Endothelial cell of umbilical vein (primary cell): ENCODE data around the gene CFLAR. TPM values are rescaled to one million over a fixed set of nuclear protein-coding genes. Genes with fewer than 3 reads are reported as not detected.

ENCODE experiments used
- BruUV-seq: library from RNA; stranded (reverse); fragments of 400-500 nt; replicated peaks from 2 replicates; lab custom pipeline; 2021; lab: Mats Ljungman, UMichigan
- CTCF ChIA-PET: fragments of 300-600, 350-600 bp; sonication (Branson Sonifier 250); formaldehyde crosslinking; loops from one replicate; lab custom pipeline; 2021; ENCODE audit warnings: antibody characterized with exemption, inconsistent platforms; lab: Charles Lee
- POLR2A ChIA-PET: fragments of 300-600, 350-600 bp; sonication (Branson Sonifier 250); formaldehyde crosslinking; loops from one replicate; lab custom pipeline; 2021; ENCODE audit warnings: antibody characterized with exemption, inconsistent platforms; lab: Charles Lee
- DNase-seq: peaks from one replicate; pipeline ENCODE4 v3.0.0-alpha.2; 2011; ENCODE audit warnings: low read depth, low spot score
- FAIRE-seq: peaks from 2 replicates; lab custom pipeline; 2011; peaks lifted over from hg19 to GRCh38; lab: Jason Lieb, UNC
- H2AFZ ChIP-seq: 2 replicates; pipeline ENCODE4 v1.6.0; 2012; ENCODE audit warnings: low read depth, low read length, control low read depth, inconsistent platforms
- H3K27ac ChIP-seq: 2 replicates; pipeline ENCODE4 v1.5.1; 2011; ENCODE audit warnings: low read depth, mild to moderate bottlenecking, control low read depth, low read length, moderate library complexity; ENCODE audit not compliant: insufficient read depth
- H3K27me3 ChIP-seq, 2 experiments: 2 replicates each; pipeline versions ENCODE4 v1.6.0 to v1.6.1; 2011; ENCODE audit warnings: low read length in 2 of 2, mixed read lengths in 1 of 2; ENCODE audit not compliant: control insufficient read depth in 2 of 2, insufficient read depth in 2 of 2
- H3K36me3 ChIP-seq, 2 experiments: 2 replicates in 1 of 2; 3 replicates in 1 of 2; pipeline ENCODE4 v1.5.1; 2011; ENCODE audit warnings: low read length in 2 of 2, mild to moderate bottlenecking in 1 of 2, moderate library complexity in 1 of 2; ENCODE audit not compliant: control insufficient read depth in 2 of 2, insufficient read depth in 2 of 2; ENCODE audit errors: extremely low read depth in 1 of 2
- H3K4me1 ChIP-seq: 3 replicates; pipeline ENCODE4 v1.5.1; 2011; ENCODE audit warnings: mild to moderate bottlenecking, low read length; ENCODE audit not compliant: control insufficient read depth, insufficient read depth; ENCODE audit errors: extremely low read depth
- H3K4me2 ChIP-seq: 2 replicates; pipeline ENCODE4 v1.6.1; 2011; ENCODE audit warnings: low read length, control low read depth, mixed read lengths; ENCODE audit not compliant: insufficient read depth
- H3K4me3 ChIP-seq, 3 experiments: fragments of 200-600 bp in 1 of 3; sonication (generic), shearing (Covaris generic) in 1 of 3; replicated peaks in 1 of 3; 2 replicates each; pipeline ENCODE4 v1.5.1; 2011 to 2016; ENCODE audit warnings: control low read depth in 3 of 3, low read length in 3 of 3, mild to moderate bottlenecking in 2 of 3, inconsistent platforms in 1 of 3, low read depth in 1 of 3, moderate library complexity in 1 of 3; ENCODE audit not compliant: insufficient read depth in 1 of 3
- H3K79me2 ChIP-seq: 2 replicates; pipeline ENCODE4 v1.6.0; 2012; ENCODE audit warnings: low read length, inconsistent platforms; ENCODE audit not compliant: control insufficient read depth, insufficient read depth
- H3K9ac ChIP-seq: replicated peaks from 2 replicates; pipeline ENCODE3; 2011; ENCODE audit warnings: low read length, control low read depth; ENCODE audit not compliant: insufficient read depth; ENCODE audit errors: extremely low read depth
- H3K9me1 ChIP-seq: replicated peaks from 3 replicates; pipeline ENCODE4 v1.6.0; 2011; ENCODE audit warnings: mild to moderate bottlenecking, low read length; ENCODE audit not compliant: control insufficient read depth, insufficient read depth; ENCODE audit errors: extremely low read depth
- H3K9me3 ChIP-seq: replicated peaks from 2 replicates; pipeline ENCODE4 v1.5.1; 2012; ENCODE audit warnings: low read length, inconsistent platforms; ENCODE audit not compliant: control insufficient read depth, insufficient read depth
- H4K20me1 ChIP-seq: replicated peaks from 2 replicates; pipeline ENCODE3; 2011; ENCODE audit warnings: mild to moderate bottlenecking, low read length; ENCODE audit not compliant: control insufficient read depth, insufficient read depth; ENCODE audit errors: extremely low read depth
- CTCF ChIP-seq, 2 donors: IDR thresholded peaks; 1 replicate in 1 of 2; 2 replicates in 1 of 2; pipeline ENCODE4 v1.5.1; 2011; ENCODE audit warnings: low read length in 2 of 2, mild to moderate bottlenecking in 2 of 2, moderate library complexity in 2 of 2, control low read depth in 1 of 2, inconsistent platforms in 1 of 2, low read depth in 1 of 2; ENCODE audit not compliant: insufficient read depth in 1 of 2; ENCODE audit errors: extremely low read depth in 1 of 2
- EZH2 ChIP-seq: IDR thresholded peaks from 2 replicates; pipeline ENCODE4 v1.6.1; 2012; ENCODE audit warnings: borderline replicate concordance, low read depth, mild to moderate bottlenecking, moderate library complexity, low read length, inconsistent platforms; ENCODE audit not compliant: severe bottlenecking
- FOS ChIP-seq: IDR thresholded peaks from 2 replicates; pipeline ENCODE4 v1.6.1; 2011; ENCODE audit warnings: mild to moderate bottlenecking, low read length, moderate library complexity, borderline replicate concordance; ENCODE audit not compliant: insufficient read depth
- GATA2 ChIP-seq: IDR thresholded peaks from 2 replicates; pipeline ENCODE4 v1.7.0; 2011; ENCODE audit warnings: low read depth, mild to moderate bottlenecking, moderate library complexity, mixed read lengths, low read length; ENCODE audit not compliant: insufficient read length, insufficient read depth
- JUN ChIP-seq: IDR thresholded peaks from 2 replicates; pipeline ENCODE4 v1.6.1; 2011; ENCODE audit warnings: borderline replicate concordance, low read depth; ENCODE audit not compliant: insufficient read length, insufficient read depth
- MAX ChIP-seq: IDR thresholded peaks from 2 replicates; pipeline ENCODE4 v1.6.1; 2011; ENCODE audit not compliant: insufficient read depth, insufficient read length
- MYC ChIP-seq: IDR thresholded peaks from one replicate; pipeline ENCODE4 v1.6.1; 2011; ENCODE audit warnings: mild to moderate bottlenecking, low read depth, low read length
- POLR2A ChIP-seq: IDR thresholded peaks from 2 replicates; pipeline ENCODE4 v1.6.1; 2012; ENCODE audit warnings: low read depth, mild to moderate bottlenecking, control low read depth, low read length
- POLR2AphosphoS5 ChIP-seq: IDR thresholded peaks from 2 replicates; pipeline ENCODE4 v1.6.1; 2012; ENCODE audit warnings: low read depth, mild to moderate bottlenecking, control low read depth, low read length, moderate library complexity; ENCODE audit not compliant: insufficient read depth
- dilution Hi-C: fragments of 300-500 bp; cut with MboI; formaldehyde crosslinking; loops from one replicate; pipeline ENCODE4 v1.15.0; 2019; ENCODE audit warnings: low sequenced_read_pairs; ENCODE audit not compliant: extremely low pct_ligation_motif_present
- intact Hi-C: fragments of 100-400 bp; cut with micrococcal nuclease; formaldehyde crosslinking; loops from one replicate; pipeline ENCODE4 v1.10.0; 2022
- polyA plus RNA-seq, 4 experiments: library from polyadenylated mRNA; depleted of rRNA in 3 of 4; stranded (reverse) in 3 of 4; unstranded in 1 of 4; fragments of >200 nt; gene quantifications; 2 replicates each; pipeline versions ENCODE4 v1.2.1 to v1.2.3, GENCODE V29; 2011 to 2012; ENCODE audit warnings: missing spikeins in 1 of 4
- total RNA-seq: library from RNA; stranded (reverse); gene quantifications from 2 replicates; pipeline ENCODE4 v1.2.3, GENCODE V29; 2021

CFLAR gene
- total and polyA plus RNA-seq, 2 donors (not counting 3 experiments of a cell fraction or from before 2014, with no cell fraction given): 104 to 260 TPM

GRCh38 chr2:201185863-201186262 is 69.9 kb downstream of the CFLAR start:
- intact Hi-C loops (no loop called here), dilution Hi-C loops (loop anchor here (25.0 kb wide), 1 partner anchor 274 kb away; no protein-coding TSS in a partner anchor)
- BruUV-seq: no TSS peak
- Histone ChIP-seq H3K27me3 (no peaks in the 10 kb centered on the region), H3K4me3 (peak overlapping the region in 1 of 3 experiments; percentile 5), H3K4me1 (peaks cover 28% of the 10 kb centered on the region), H3K9me1 (no peaks in the 10 kb centered on the region), H4K20me1 (no peaks in the 10 kb centered on the region), H3K79me2 (peaks cover 20% of the 10 kb centered on the region), H2AFZ (no peak overlapping the region), H3K9me3 (no peaks in the 10 kb centered on the region), H3K36me3 (peaks cover 4 to 9% of the 10 kb centered on the region in 2 experiments), H3K27ac (no peak overlapping the region), H3K4me2 (peak overlapping the region; percentile 97), H3K9ac (no peak overlapping the region)
- DNase-seq (no peak), FAIRE-seq (no peak)
- POLR2A ChIA-PET: no interaction called here
- CTCF ChIA-PET: interaction anchor here (1.3 to 1.5 kb wide), 2 partner anchors 8 to 46 kb away, joined by 5 to 27 read pairs; no protein-coding TSS in a partner anchor
- TF ChIP-seq JUN (no peak), MAX (no peak), MYC (no peak), GATA2 (no peak), POLR2AphosphoS5 (no peak), EZH2 (no peak), POLR2A (no peak), FOS (no peak), CTCF (IDR thresholded peaks at IDR 0.05; ENCODE audit: extremely low read depth in 1 of 2, insufficient read depth in 1 of 2, low read depth in 1 of 2, low read length in 2 of 2) (no peak)
